GM12878 (cell line): ENCODE measurements around the gene SLC35G6. TPM values are rescaled to one million over a fixed set of nuclear protein-coding genes. Genes with fewer than 3 reads are reported as not detected.

Experiments
- BCL11A ChIP-seq: IDR thresholded peaks from 2 replicates; pipeline ENCODE4 v1.6.1; 2011; ENCODE audit warnings: low read depth, low read length
- CHD2 ChIP-seq: IDR thresholded peaks from 2 replicates; pipeline ENCODE4 v1.6.1; 2011; ENCODE audit warnings: low read depth, low read length, improper control_type of control experiment, borderline replicate concordance
- CREB1 ChIP-seq: IDR thresholded peaks from 2 replicates; pipeline ENCODE4 v1.6.1; 2012; ENCODE audit warnings: low read depth, mild to moderate bottlenecking, inconsistent platforms
- HCFC1 ChIP-seq: fragments of 150-350 bp; IDR thresholded peaks from 2 replicates; pipeline ENCODE4 v1.6.1; 2014; ENCODE audit warnings: low read length
- IRF4 ChIP-seq: IDR thresholded peaks from 2 replicates; pipeline ENCODE4 v1.6.1; 2011; ENCODE audit warnings: low read depth, low read length
- NR2C2 ChIP-seq: IDR thresholded peaks from 2 replicates; pipeline ENCODE4 v1.6.1; 2011; ENCODE audit warnings: borderline replicate concordance, low read depth; ENCODE audit not compliant: control insufficient read depth, insufficient read length
- PAX5 ChIP-seq: IDR thresholded peaks from 2 replicates; pipeline ENCODE4 v1.6.1; 2011; ENCODE audit warnings: low read depth, low read length, borderline replicate concordance
- POLR2AphosphoS5 ChIP-seq: IDR thresholded peaks from 2 replicates; pipeline ENCODE4 v1.6.1; 2011; ENCODE audit warnings: mild to moderate bottlenecking, low read length, inconsistent platforms
- POU2F2 ChIP-seq: IDR thresholded peaks from 3 replicates; pipeline ENCODE4 v1.6.1; 2011; ENCODE audit warnings: low read depth, mild to moderate bottlenecking, low read length, borderline replicate concordance
- RBBP5 ChIP-seq: fragments of 200-600 bp; sonication (generic); conservative IDR thresholded peaks from 2 replicates; pipeline ENCODE4 v1.6.1; 2016
- RUNX3 ChIP-seq: IDR thresholded peaks from 2 replicates; pipeline ENCODE4 v1.6.1; 2012; ENCODE audit warnings: low read length, inconsistent platforms
- SMAD1 ChIP-seq: fragments of 450-650 bp; IDR thresholded peaks from 2 replicates; pipeline ENCODE4 v1.6.1; 2018; ENCODE audit warnings: mild to moderate bottlenecking, low read depth; ENCODE audit not compliant: partially characterized antibody
- SMAD5 ChIP-seq: IDR thresholded peaks from 2 replicates; pipeline ENCODE4 v1.6.1; 2016; ENCODE audit warnings: antibody characterized with exemption, low read depth
- SREBF1 ChIP-seq: IDR thresholded peaks from 2 replicates; pipeline ENCODE4 v1.6.1; 2012; ENCODE audit warnings: mild to moderate bottlenecking, low read length
- TARDBP ChIP-seq: IDR thresholded peaks from 2 replicates; pipeline ENCODE4 v1.6.1; 2016; ENCODE audit warnings: borderline replicate concordance
- TCF12 ChIP-seq: IDR thresholded peaks from 2 replicates; pipeline ENCODE4 v1.6.1; 2011; ENCODE audit warnings: low read depth, mild to moderate bottlenecking, low read length
- polyA plus RNA-seq, 11 experiments: library from polyadenylated mRNA; depleted of rRNA in 4 of 11; unstranded in 6 of 11; stranded (reverse) in 5 of 11; fragments of >200 nt; fragmentation: Nextera tagmentation in 4 of 11; fragmentation: Illumina TruSeq in 1 of 11; extraction: Ambion mirVana in 4 of 11; extraction: Trizol in 1 of 11; gene quantifications; 1 replicate in 1 of 11; 2 replicates in 10 of 11; pipeline versions ENCODE4 v1.2.1 to v1.2.3, GENCODE V29; 2011 to 2016; ENCODE audit warnings: inconsistent platforms in 2 of 11, missing spikeins in 2 of 11, low read depth in 1 of 11
- total RNA-seq, 4 experiments: library from RNA; depleted of rRNA in 3 of 4; stranded (reverse); fragments of >200 nt in 3 of 4; fragmentation: Illumina TruSeq in 1 of 4; extraction: Trizol in 1 of 4; gene quantifications; 2 replicates each; pipeline versions ENCODE4 v1.2.1 to v1.2.3, GENCODE V29; 2013 to 2021
- TF ChIP-seq, protein P1 (sequence below), 3 experiments: IDR thresholded peaks in 2 of 3; conservative IDR thresholded peaks in 1 of 3; 2 replicates each; pipeline ENCODE4 v1.5.1; 2011; ENCODE audit warnings: low read depth in 3 of 3, low read length in 3 of 3, mild to moderate bottlenecking in 3 of 3, control low read depth in 2 of 3, moderate library complexity in 2 of 3, inconsistent platforms in 1 of 3, mixed read lengths in 1 of 3; ENCODE audit not compliant: control insufficient read depth in 2 of 3, insufficient read depth in 1 of 3; ENCODE audit errors: extremely low read depth in 1 of 3
- TF ChIP-seq, protein P2 (sequence below): IDR thresholded peaks from 2 replicates; pipeline ENCODE4 v1.6.1; 2012; ENCODE audit warnings: low read depth, low read length, improper control_type of control experiment

Gene SLC35G6
- total and polyA plus RNA-seq, 10 of the 15 experiments (the other 5 are each of a cell fraction or from before 2014, with no cell fraction given) = 0.20 TPM; not detected in 9

DNA sequence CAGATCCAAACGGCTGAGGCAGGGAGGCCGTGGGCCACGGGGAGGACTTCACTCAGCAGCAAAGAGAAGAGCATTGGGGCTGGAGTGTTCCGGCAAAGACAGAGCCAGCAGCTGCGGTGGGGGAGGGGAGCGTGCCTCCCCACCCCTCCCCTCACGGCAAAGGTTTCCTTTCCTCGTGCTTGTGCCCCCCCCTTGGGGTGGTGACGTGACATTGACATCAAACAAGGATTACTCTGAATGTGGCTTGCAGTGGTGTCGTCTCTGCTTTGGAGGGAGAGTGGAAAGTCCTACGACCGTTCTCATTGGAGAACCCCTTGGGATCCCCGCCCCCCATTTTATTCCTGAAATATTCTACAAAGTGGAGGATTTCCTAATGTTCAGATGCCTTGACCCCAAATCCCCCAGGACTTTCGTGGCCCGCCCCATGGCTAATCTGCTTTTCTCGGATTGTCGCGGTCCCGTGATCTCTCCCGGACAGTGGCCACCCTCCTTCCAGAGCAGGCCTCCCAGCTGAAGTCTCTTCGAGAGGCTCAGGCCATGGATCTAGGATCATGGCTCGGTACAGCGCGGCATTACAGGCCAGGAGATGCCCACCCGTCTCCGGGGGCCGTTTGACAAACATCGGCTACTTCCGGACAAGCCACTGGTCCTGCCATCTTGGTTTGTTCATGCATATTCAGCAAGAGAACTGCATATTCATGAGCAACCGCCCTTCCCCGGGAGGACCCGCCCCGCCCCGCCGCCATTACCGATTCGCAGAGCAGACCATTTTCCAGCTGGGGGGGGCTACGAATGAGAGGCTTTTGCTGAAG lies 2.2 kb downstream of the SLC35G6 start (continued):
- TF ChIP-seq SMAD1 = no peak
- TF ChIP-seq, protein P1, sequence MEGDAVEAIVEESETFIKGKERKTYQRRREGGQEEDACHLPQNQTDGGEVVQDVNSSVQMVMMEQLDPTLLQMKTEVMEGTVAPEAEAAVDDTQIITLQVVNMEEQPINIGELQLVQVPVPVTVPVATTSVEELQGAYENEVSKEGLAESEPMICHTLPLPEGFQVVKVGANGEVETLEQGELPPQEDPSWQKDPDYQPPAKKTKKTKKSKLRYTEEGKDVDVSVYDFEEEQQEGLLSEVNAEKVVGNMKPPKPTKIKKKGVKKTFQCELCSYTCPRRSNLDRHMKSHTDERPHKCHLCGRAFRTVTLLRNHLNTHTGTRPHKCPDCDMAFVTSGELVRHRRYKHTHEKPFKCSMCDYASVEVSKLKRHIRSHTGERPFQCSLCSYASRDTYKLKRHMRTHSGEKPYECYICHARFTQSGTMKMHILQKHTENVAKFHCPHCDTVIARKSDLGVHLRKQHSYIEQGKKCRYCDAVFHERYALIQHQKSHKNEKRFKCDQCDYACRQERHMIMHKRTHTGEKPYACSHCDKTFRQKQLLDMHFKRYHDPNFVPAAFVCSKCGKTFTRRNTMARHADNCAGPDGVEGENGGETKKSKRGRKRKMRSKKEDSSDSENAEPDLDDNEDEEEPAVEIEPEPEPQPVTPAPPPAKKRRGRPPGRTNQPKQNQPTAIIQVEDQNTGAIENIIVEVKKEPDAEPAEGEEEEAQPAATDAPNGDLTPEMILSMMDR (IDR thresholded peaks at IDR 0.05 in 2 of 3, conservative IDR thresholded peaks at IDR 0.05 in 1 of 3; ENCODE audit: control insufficient read depth in 2 of 3, extremely low read depth in 1 of 3, insufficient read depth in 1 of 3, low read depth in 3 of 3, low read length in 3 of 3) = 0 out of 6 replicates have a peak, but pooled peaks of 1 of the 3 experiments have one; percentile 6
- no peak for TF ChIP-seq NR2C2
- TF ChIP-seq POLR2AphosphoS5 = peak; percentile 67; the same call in 1 of the 2 replicates
- TF ChIP-seq, protein P2, sequence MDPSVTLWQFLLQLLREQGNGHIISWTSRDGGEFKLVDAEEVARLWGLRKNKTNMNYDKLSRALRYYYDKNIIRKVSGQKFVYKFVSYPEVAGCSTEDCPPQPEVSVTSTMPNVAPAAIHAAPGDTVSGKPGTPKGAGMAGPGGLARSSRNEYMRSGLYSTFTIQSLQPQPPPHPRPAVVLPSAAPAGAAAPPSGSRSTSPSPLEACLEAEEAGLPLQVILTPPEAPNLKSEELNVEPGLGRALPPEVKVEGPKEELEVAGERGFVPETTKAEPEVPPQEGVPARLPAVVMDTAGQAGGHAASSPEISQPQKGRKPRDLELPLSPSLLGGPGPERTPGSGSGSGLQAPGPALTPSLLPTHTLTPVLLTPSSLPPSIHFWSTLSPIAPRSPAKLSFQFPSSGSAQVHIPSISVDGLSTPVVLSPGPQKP = peak; percentile 57
- peak; percentile 58; the same call in 1 of the 2 replicates for TF ChIP-seq SMAD5
- TF ChIP-seq PAX5 = 0 out of 2 replicates have a peak, but pooled peaks have one; percentile 49
- peak; percentile 43; the same call in 1 of the 2 replicates for TF ChIP-seq RUNX3
- peak; percentile 82 for TF ChIP-seq CHD2
- no peak for TF ChIP-seq TARDBP
- 0 out of 2 replicates have a peak, but pooled peaks have one; percentile 4 for TF ChIP-seq BCL11A
- no peak for TF ChIP-seq RBBP5
- TF ChIP-seq IRF4 = no peak
- peak; percentile 96 for TF ChIP-seq CREB1
- peak; percentile 93 for TF ChIP-seq TCF12
- TF ChIP-seq POU2F2 = peak; percentile 100
- peak; percentile 25; the same call in 1 of the 2 replicates for TF ChIP-seq HCFC1
- TF ChIP-seq SREBF1 = no peak
